OCI-LY1 (cell line): ENCODE data around the gene SF3A1.

Experiments used
- EZH2 ChIP-seq: fragments of 200-600 bp; sonication (generic), shearing (Covaris generic); IDR thresholded peaks from 2 replicates; pipeline ENCODE4 v1.8.0; 2017; ENCODE audit warnings: borderline replicate concordance, mixed run types, mild to moderate bottlenecking, antibody characterized with exemption, low read length, moderate library complexity, mixed read lengths
- TF ChIP-seq, protein P1 (sequence below): fragments of 200-600 bp; sonication (generic), shearing (Covaris generic); IDR thresholded peaks from 2 replicates; pipeline ENCODE4 v1.5.1; 2017; ENCODE audit warnings: mild to moderate bottlenecking, antibody characterized with exemption, low read length, moderate library complexity, mixed read lengths

- TF ChIP-seq EZH2: no peak
- TF ChIP-seq, protein P1, sequence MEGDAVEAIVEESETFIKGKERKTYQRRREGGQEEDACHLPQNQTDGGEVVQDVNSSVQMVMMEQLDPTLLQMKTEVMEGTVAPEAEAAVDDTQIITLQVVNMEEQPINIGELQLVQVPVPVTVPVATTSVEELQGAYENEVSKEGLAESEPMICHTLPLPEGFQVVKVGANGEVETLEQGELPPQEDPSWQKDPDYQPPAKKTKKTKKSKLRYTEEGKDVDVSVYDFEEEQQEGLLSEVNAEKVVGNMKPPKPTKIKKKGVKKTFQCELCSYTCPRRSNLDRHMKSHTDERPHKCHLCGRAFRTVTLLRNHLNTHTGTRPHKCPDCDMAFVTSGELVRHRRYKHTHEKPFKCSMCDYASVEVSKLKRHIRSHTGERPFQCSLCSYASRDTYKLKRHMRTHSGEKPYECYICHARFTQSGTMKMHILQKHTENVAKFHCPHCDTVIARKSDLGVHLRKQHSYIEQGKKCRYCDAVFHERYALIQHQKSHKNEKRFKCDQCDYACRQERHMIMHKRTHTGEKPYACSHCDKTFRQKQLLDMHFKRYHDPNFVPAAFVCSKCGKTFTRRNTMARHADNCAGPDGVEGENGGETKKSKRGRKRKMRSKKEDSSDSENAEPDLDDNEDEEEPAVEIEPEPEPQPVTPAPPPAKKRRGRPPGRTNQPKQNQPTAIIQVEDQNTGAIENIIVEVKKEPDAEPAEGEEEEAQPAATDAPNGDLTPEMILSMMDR: no peak
Observed at GRCh38 chr22:30351226-30351625, 5.5 kb downstream of the SF3A1 start.
